ENCODE data around the gene TXNDC8. TPM values are rescaled to one million over a fixed set of nuclear protein-coding genes. Genes with fewer than 3 reads are reported as not detected.

TXNDC8 gene
- total and polyA plus RNA-seq, 2 experiments from 2014 or later, result not detected

DNA sequence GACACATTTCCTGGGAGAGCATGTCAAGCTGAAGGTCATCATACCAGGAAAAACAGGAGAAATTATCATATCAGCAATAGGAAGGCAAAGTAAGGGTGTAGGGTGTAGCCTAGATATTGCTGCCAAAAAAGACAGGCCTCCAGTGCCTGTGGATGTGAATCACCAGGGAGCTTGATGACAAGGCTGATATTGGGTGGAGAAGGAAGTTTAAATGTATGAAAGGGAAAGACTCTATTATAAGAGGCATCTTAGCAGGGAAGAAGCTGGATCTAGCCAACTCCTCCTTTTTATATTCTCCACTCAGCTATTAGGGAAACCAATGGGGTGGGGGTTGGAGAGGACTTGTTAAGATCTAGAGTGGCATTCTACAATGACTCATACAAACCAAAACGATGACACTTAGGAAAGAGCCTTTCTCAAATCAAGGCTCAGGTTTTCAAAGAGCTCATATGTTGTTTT lies 13.4 kb upstream of the TXNDC8 start:
- no peak for TF ChIP-seq EZH2 (IDR thresholded peaks at IDR 0.05; ENCODE audit: borderline replicate concordance)
- TF ChIP-seq, protein P1, sequence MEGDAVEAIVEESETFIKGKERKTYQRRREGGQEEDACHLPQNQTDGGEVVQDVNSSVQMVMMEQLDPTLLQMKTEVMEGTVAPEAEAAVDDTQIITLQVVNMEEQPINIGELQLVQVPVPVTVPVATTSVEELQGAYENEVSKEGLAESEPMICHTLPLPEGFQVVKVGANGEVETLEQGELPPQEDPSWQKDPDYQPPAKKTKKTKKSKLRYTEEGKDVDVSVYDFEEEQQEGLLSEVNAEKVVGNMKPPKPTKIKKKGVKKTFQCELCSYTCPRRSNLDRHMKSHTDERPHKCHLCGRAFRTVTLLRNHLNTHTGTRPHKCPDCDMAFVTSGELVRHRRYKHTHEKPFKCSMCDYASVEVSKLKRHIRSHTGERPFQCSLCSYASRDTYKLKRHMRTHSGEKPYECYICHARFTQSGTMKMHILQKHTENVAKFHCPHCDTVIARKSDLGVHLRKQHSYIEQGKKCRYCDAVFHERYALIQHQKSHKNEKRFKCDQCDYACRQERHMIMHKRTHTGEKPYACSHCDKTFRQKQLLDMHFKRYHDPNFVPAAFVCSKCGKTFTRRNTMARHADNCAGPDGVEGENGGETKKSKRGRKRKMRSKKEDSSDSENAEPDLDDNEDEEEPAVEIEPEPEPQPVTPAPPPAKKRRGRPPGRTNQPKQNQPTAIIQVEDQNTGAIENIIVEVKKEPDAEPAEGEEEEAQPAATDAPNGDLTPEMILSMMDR (IDR thresholded peaks at IDR 0.05; ENCODE audit: poor library complexity), result no peak
- TF ChIP-seq EZH2phosphoT487 (IDR thresholded peaks at IDR 0.05; ENCODE audit: low read depth, severe bottlenecking, unreplicated experiment), result no peak
- Histone ChIP-seq H3K9me3 (ENCODE audit: low read depth) (no peaks in the 10 kb centered on the region), H3K36me3 (replicated peaks; ENCODE audit: insufficient read depth, low read depth) (no peaks in the 10 kb centered on the region), H2AFZ (no peak overlapping the region), H3K27me3 (no peaks in the 10 kb centered on the region), H3K27ac (no peak overlapping the region), H3K4me1 (ENCODE audit: insufficient read depth) (no peaks in the 10 kb centered on the region), H3K4me3 (no peak overlapping the region), H4K20me1 (ENCODE audit: insufficient read depth, poor library complexity, severe bottlenecking) (no peaks in the 10 kb centered on the region), H3K4me2 (no peak overlapping the region), H3K9me2 (replicated peaks; ENCODE audit: insufficient read depth) (no peaks in the 10 kb centered on the region), H3K79me2 (no peaks in the 10 kb centered on the region)
- WGBS (ENCODE audit: low lambda C conversion rate, missing lambda C conversion rate), result 63% methylated on average over 1 of the region's 1 CpG
- no peak for DNase-seq (ENCODE audit: low spot score)

DNA sequence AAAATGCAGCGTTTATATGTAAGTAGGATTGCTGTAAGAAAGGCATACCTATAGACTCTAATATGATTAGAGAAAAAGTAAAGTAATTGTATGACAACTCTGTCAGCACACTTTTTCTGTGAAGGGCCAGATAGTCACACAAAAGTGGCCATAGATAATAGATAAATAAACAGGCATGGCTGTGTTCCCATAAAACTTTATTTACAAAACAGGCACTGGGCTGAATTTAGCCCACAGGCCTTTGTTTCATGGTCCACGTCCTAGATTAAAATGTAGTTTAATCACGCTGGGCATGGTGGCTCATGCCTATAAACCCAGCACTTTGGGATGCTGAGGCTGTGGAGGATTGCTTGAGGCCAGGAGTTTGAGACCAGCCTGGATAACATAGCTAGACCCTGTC lies 8.7 kb upstream of the TXNDC8 start:
- Histone ChIP-seq H3K4me3 (no peak overlapping the region), H3K4me2 (no peak overlapping the region), H3K9me3 (ENCODE audit: low read depth) (no peaks in the 10 kb centered on the region), H3K36me3 (replicated peaks; ENCODE audit: insufficient read depth, low read depth) (no peaks in the 10 kb centered on the region), H3K4me1 (ENCODE audit: insufficient read depth) (no peaks in the 10 kb centered on the region), H2AFZ (no peak overlapping the region), H4K20me1 (ENCODE audit: insufficient read depth, poor library complexity, severe bottlenecking) (no peaks in the 10 kb centered on the region), H3K27ac (no peak overlapping the region), H3K9me2 (replicated peaks; ENCODE audit: insufficient read depth) (no peaks in the 10 kb centered on the region), H3K79me2 (no peaks in the 10 kb centered on the region), H3K27me3 (no peaks in the 10 kb centered on the region)
- DNase-seq (ENCODE audit: low spot score), result no peak
- 41% methylated on average over 3 of the region's 3 CpGs for WGBS (ENCODE audit: low lambda C conversion rate, missing lambda C conversion rate)
- TF ChIP-seq EZH2phosphoT487 (IDR thresholded peaks at IDR 0.05; ENCODE audit: low read depth, severe bottlenecking, unreplicated experiment) (no peak), EZH2 (IDR thresholded peaks at IDR 0.05; ENCODE audit: borderline replicate concordance) (no peak)
- TF ChIP-seq, protein P1 (IDR thresholded peaks at IDR 0.05; ENCODE audit: poor library complexity), result no peak

DNA sequence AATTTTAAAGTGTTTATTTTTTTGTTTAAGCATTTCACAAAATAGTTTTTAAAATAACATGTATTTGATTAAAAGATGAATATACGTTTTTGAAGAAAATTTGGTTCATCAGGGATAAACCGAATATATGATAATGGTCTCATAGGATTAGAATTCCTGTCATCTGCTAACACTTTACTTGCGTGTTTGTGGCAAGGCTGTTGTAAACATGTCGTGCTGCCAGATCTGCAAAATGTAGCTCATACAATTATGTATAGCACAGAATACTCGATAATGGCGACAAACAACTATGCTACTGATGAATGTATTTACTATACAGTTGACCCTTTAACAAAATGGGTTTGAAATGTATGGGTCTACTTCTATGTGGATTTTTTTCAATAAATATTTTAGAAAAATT lies 7.2 kb upstream of the TXNDC8 start:
- Histone ChIP-seq H3K36me3 (replicated peaks; ENCODE audit: insufficient read depth, low read depth) (no peaks in the 10 kb centered on the region), H3K9me2 (replicated peaks; ENCODE audit: insufficient read depth) (no peaks in the 10 kb centered on the region), H3K27ac (no peak overlapping the region), H3K27me3 (no peaks in the 10 kb centered on the region), H3K4me3 (no peak overlapping the region), H2AFZ (no peak overlapping the region), H4K20me1 (ENCODE audit: insufficient read depth, poor library complexity, severe bottlenecking) (no peaks in the 10 kb centered on the region), H3K79me2 (no peaks in the 10 kb centered on the region), H3K9me3 (ENCODE audit: low read depth) (no peaks in the 10 kb centered on the region), H3K4me2 (no peak overlapping the region), H3K4me1 (ENCODE audit: insufficient read depth) (no peaks in the 10 kb centered on the region)
- DNase-seq (ENCODE audit: low spot score), result no peak
- WGBS (ENCODE audit: low lambda C conversion rate, missing lambda C conversion rate), result 86% methylated on average over 6 of the region's 6 CpGs
- TF ChIP-seq, protein P1 (IDR thresholded peaks at IDR 0.05; ENCODE audit: poor library complexity), result no peak
- TF ChIP-seq EZH2phosphoT487 (IDR thresholded peaks at IDR 0.05; ENCODE audit: low read depth, severe bottlenecking, unreplicated experiment), result no peak
- no peak for TF ChIP-seq EZH2 (IDR thresholded peaks at IDR 0.05; ENCODE audit: borderline replicate concordance)

DNA sequence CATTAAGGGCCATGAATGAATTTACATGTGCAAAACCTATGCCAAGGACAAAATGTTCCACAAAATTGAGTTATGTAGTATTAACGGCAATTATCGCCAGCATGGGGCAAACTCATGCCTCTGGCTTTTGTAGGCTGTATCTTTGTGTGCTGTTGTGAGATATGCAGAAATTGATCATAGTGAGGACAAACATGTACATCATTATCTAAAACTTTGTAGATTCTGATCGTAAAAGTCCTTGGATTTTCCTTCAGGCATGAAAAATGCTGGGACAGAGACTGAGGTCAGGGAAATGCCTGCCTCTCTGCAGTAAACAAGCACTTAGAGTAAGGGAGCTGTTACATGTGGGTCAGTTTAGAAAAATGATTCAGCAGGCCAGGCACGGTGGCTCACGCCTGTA lies 5.9 kb upstream of the TXNDC8 start:
- Histone ChIP-seq H3K4me2 (no peak overlapping the region), H3K27me3 (no peaks in the 10 kb centered on the region), H3K4me3 (no peak overlapping the region), H3K4me1 (ENCODE audit: insufficient read depth) (no peaks in the 10 kb centered on the region), H3K9me3 (ENCODE audit: low read depth) (no peaks in the 10 kb centered on the region), H3K36me3 (replicated peaks; ENCODE audit: insufficient read depth, low read depth) (no peaks in the 10 kb centered on the region), H4K20me1 (ENCODE audit: insufficient read depth, poor library complexity, severe bottlenecking) (no peaks in the 10 kb centered on the region), H3K79me2 (no peaks in the 10 kb centered on the region), H3K27ac (no peak overlapping the region), H2AFZ (no peak overlapping the region), H3K9me2 (replicated peaks; ENCODE audit: insufficient read depth) (no peaks in the 10 kb centered on the region)
- DNase-seq (ENCODE audit: low spot score), result no peak
- WGBS (ENCODE audit: low lambda C conversion rate, missing lambda C conversion rate), result 79% methylated on average over 5 of the region's 5 CpGs
- no peak for TF ChIP-seq EZH2phosphoT487 (IDR thresholded peaks at IDR 0.05; ENCODE audit: low read depth, severe bottlenecking, unreplicated experiment)
